IMR-90 (cell line): ENCODE results near the gene KIRREL1. TPM values are rescaled to one million over a fixed set of nuclear protein-coding genes. Genes with fewer than 3 reads are reported as not detected.
A peak's percentile ranks its signal among the peaks of the same experiment; 100 is the strongest.

ENCODE experiments used
- ATAC-seq: fragments of 200-7000 bp; cut with Tn5 transposase; 2 replicates; pipeline ENCODE4 v1.9.1; 2020; ENCODE audit warnings: low read depth, mild to moderate bottlenecking, moderate library complexity
- BruUV-seq: library from RNA; stranded (reverse); fragments of 400-500 nt; replicated peaks from 2 replicates; lab custom pipeline; 2021; lab: Mats Ljungman, UMichigan
- CTCF ChIA-PET: fragments of 300-600 bp; formaldehyde crosslinking; extraction: SDS; loops from one replicate; lab custom pipeline; 2021; ENCODE audit warnings: antibody characterized with exemption; lab: Yijun Ruan, JAX
- POLR2A ChIA-PET: fragments of 300-600 bp; sonication (Branson Sonifier 250); formaldehyde crosslinking; loops from one replicate; lab custom pipeline; 2022; ENCODE audit warnings: antibody characterized with exemption; ENCODE audit not compliant: unreplicated experiment; lab: Charles Lee
- DNase-seq: peaks from one replicate; pipeline ENCODE4 v3.0.0; 2013
- H2AFZ ChIP-seq: replicated peaks from 2 replicates; pipeline ENCODE3; 2013; ENCODE audit warnings: low read length, mild to moderate bottlenecking; ENCODE audit not compliant: poor library complexity
- H2AK5ac ChIP-seq: 2 replicates; pipeline ENCODE4 v1.6.1; 2013; ENCODE audit warnings: low read depth, low read length, inconsistent platforms
- H2AK9ac ChIP-seq: replicated peaks from 2 replicates; pipeline ENCODE3; 2013; ENCODE audit warnings: mild to moderate bottlenecking, low read depth, low read length, moderate library complexity; ENCODE audit not compliant: poor library complexity
- H2BK120ac ChIP-seq: 2 replicates; pipeline ENCODE4 v1.6.1; 2013; ENCODE audit warnings: low read depth, low read length, inconsistent platforms
- H2BK15ac ChIP-seq: 3 replicates; pipeline ENCODE4 v1.6.1; 2013; ENCODE audit warnings: low read depth, low read length, inconsistent platforms
- H2BK20ac ChIP-seq: 2 replicates; pipeline ENCODE4 v1.6.1; 2013; ENCODE audit warnings: low read depth, mild to moderate bottlenecking, inconsistent platforms, low read length, moderate library complexity
- H2BK5ac ChIP-seq: 2 replicates; pipeline ENCODE4 v1.6.1; 2013; ENCODE audit warnings: mild to moderate bottlenecking, low read depth, low read length, inconsistent platforms; ENCODE audit not compliant: poor library complexity, severe bottlenecking
- H3K14ac ChIP-seq: replicated peaks from 2 replicates; pipeline ENCODE4 v1.6.1; 2013; ENCODE audit warnings: low read depth, low read length, inconsistent platforms
- H3K18ac ChIP-seq: 2 replicates; pipeline ENCODE4 v1.6.1; 2013; ENCODE audit warnings: low read depth, low read length, control low read depth
- H3K23ac ChIP-seq: 2 replicates; pipeline ENCODE4 v1.6.1; 2013; ENCODE audit warnings: low read depth, low read length, inconsistent platforms
- H3K27ac ChIP-seq: 2 replicates; pipeline ENCODE4 v1.5.1; 2013; ENCODE audit warnings: mild to moderate bottlenecking, control low read depth, low read length; ENCODE audit not compliant: insufficient read depth
- H3K27me3 ChIP-seq: 2 replicates; pipeline ENCODE4 v1.6.1; 2013; ENCODE audit warnings: low read length; ENCODE audit not compliant: control insufficient read depth, insufficient read depth
- H3K36me3 ChIP-seq: 2 replicates; pipeline ENCODE4 v1.6.1; 2013; ENCODE audit warnings: low read length, mixed read lengths; ENCODE audit not compliant: control insufficient read depth, insufficient read depth
- H3K4ac ChIP-seq: 2 replicates; pipeline ENCODE4 v1.6.1; 2013; ENCODE audit warnings: low read depth, low read length, inconsistent platforms
- H3K4me1 ChIP-seq: 2 replicates; pipeline ENCODE4 v1.6.1; 2013; ENCODE audit warnings: low read length, mixed read lengths; ENCODE audit not compliant: control insufficient read depth, insufficient read depth
- H3K4me2 ChIP-seq: 2 replicates; pipeline ENCODE4 v1.6.1; 2013; ENCODE audit warnings: low read depth, mild to moderate bottlenecking, control low read depth, low read length, moderate library complexity
- H3K4me3 ChIP-seq: 2 replicates; pipeline ENCODE4 v1.5.1; 2013; ENCODE audit warnings: low read depth, mild to moderate bottlenecking, control low read depth, low read length, moderate library complexity; ENCODE audit not compliant: insufficient read depth
- H3K56ac ChIP-seq: 2 replicates; pipeline ENCODE4 v1.6.1; 2013; ENCODE audit warnings: low read length, inconsistent platforms; ENCODE audit not compliant: insufficient read depth; ENCODE audit errors: extremely low read depth
- H3K79me1 ChIP-seq, 2 experiments: 2 replicates each; pipeline ENCODE4 v1.6.1; 2013; ENCODE audit warnings: low read length in 2 of 2, inconsistent platforms in 1 of 2, low read depth in 1 of 2
- H3K9ac ChIP-seq: 2 replicates; pipeline ENCODE4 v1.6.1; 2013; ENCODE audit warnings: low read depth, low read length, control low read depth
- H3K9me1 ChIP-seq: 2 replicates; pipeline ENCODE4 v1.6.1; 2013; ENCODE audit warnings: low read length, inconsistent platforms; ENCODE audit not compliant: insufficient read depth
- H3K9me3 ChIP-seq: 2 replicates; pipeline ENCODE4 v1.6.1; 2013; ENCODE audit warnings: low read length; ENCODE audit not compliant: control insufficient read depth, insufficient read depth
- H4K20me1 ChIP-seq: 2 replicates; pipeline ENCODE4 v1.6.1; 2013; ENCODE audit warnings: low read length, inconsistent platforms; ENCODE audit not compliant: insufficient read depth
- H4K5ac ChIP-seq: 2 replicates; pipeline ENCODE4 v1.6.1; 2013; ENCODE audit warnings: mild to moderate bottlenecking, low read depth, low read length, control low read depth
- H4K8ac ChIP-seq, 2 experiments: 2 replicates each; pipeline ENCODE4 v1.6.1; 2013; ENCODE audit warnings: low read depth in 2 of 2, low read length in 2 of 2, control low read depth in 1 of 2, inconsistent platforms in 1 of 2
- H4K91ac ChIP-seq: 2 replicates; pipeline ENCODE4 v1.6.1; 2013; ENCODE audit warnings: low read depth, low read length, inconsistent platforms; ENCODE audit not compliant: insufficient read depth
- BHLHE40 ChIP-seq: fragments of 150-350 bp; IDR thresholded peaks from 2 replicates; pipeline ENCODE4 v1.6.1; 2016; ENCODE audit warnings: mild to moderate bottlenecking, low read depth, low read length
- CHD1 ChIP-seq: IDR thresholded peaks from 2 replicates; pipeline ENCODE4 v1.6.1; 2012; ENCODE audit warnings: low read depth, low read length, improper control_type of control experiment
- FOS ChIP-seq: fragments of 150-350 bp; IDR thresholded peaks from 2 replicates; pipeline ENCODE4 v1.6.1; 2016; ENCODE audit warnings: low read depth, low read length
- MAFK ChIP-seq: IDR thresholded peaks from 2 replicates; pipeline ENCODE4 v1.6.1; 2012; ENCODE audit warnings: low read depth, low read length, improper control_type of control experiment
- MXI1 ChIP-seq: IDR thresholded peaks from 2 replicates; pipeline ENCODE4 v1.6.1; 2012; ENCODE audit warnings: low read depth, mild to moderate bottlenecking, low read length, moderate library complexity, borderline replicate concordance
- RCOR1 ChIP-seq: IDR thresholded peaks from 2 replicates; pipeline ENCODE4 v1.6.1; 2012; ENCODE audit warnings: mild to moderate bottlenecking, low read length, improper control_type of control experiment; ENCODE audit not compliant: insufficient replicate concordance
- RFX5 ChIP-seq: IDR thresholded peaks from 2 replicates; pipeline ENCODE4 v1.8.0; 2012; ENCODE audit warnings: low read depth, mild to moderate bottlenecking, low read length, moderate library complexity
- SMC3 ChIP-seq: fragments of 150-350 bp; IDR thresholded peaks from 2 replicates; pipeline ENCODE4 v1.6.1; 2016; ENCODE audit warnings: low read depth, mild to moderate bottlenecking, antibody characterized with exemption, low read length, moderate library complexity
- WGBS, 2 experiments: methylation state at CpG; one replicate each; pipeline versions ENCODE4 v1.1.5 to v1.1.7; 2013; ENCODE audit warnings: missing lambda C conversion rate in 2 of 2; ENCODE audit not compliant: insufficient read length in 1 of 2; ENCODE audit errors: extremely low coverage in 2 of 2; 5-methylcytosine and 5-hydroxymethylcytosine counted together
- dilution Hi-C: fragments of 300-500 bp; cut with HindIII; formaldehyde crosslinking; loops from one replicate; pipeline ENCODE4 v1.14.3; 2018; ENCODE audit warnings: low sequenced_read_pairs; ENCODE audit not compliant: unreplicated experiment
- in situ Hi-C: fragments of 300-500 bp; cut with MboI; formaldehyde crosslinking; loops from 3 replicates; pipeline ENCODE4 v1.14.3; 2019; ENCODE audit warnings: low sequenced_read_pairs, inconsistent platforms, mixed read lengths
- intact Hi-C: fragments of 100-400 bp; cut with micrococcal nuclease; formaldehyde crosslinking; loops from 2 replicates; pipeline ENCODE4 v1.10.0; 2022
- polyA plus RNA-seq, 3 experiments: library from polyadenylated mRNA; depleted of rRNA; stranded (reverse); fragments of >200 nt; gene quantifications; 2 replicates each; pipeline ENCODE4 v1.2.3, GENCODE V29; 2012; ENCODE audit warnings: low replicate concordance in 1 of 3
- total RNA-seq: library from RNA; depleted of rRNA; stranded (reverse); fragments of >200 nt; gene quantifications from 2 replicates; pipeline ENCODE4 v1.2.3, GENCODE V29; 2012
- TF ChIP-seq, protein P1 (sequence below): fragments of 150-350 bp; IDR thresholded peaks from 2 replicates; pipeline ENCODE4 v1.6.1; 2017; ENCODE audit warnings: mild to moderate bottlenecking, antibody characterized with exemption, low read length, low read depth

KIRREL1 gene
- total and polyA plus RNA-seq, 2 of the 4 experiments (the other 2 are of a cell fraction) = 58.1 to 64.7 TPM

DNA sequence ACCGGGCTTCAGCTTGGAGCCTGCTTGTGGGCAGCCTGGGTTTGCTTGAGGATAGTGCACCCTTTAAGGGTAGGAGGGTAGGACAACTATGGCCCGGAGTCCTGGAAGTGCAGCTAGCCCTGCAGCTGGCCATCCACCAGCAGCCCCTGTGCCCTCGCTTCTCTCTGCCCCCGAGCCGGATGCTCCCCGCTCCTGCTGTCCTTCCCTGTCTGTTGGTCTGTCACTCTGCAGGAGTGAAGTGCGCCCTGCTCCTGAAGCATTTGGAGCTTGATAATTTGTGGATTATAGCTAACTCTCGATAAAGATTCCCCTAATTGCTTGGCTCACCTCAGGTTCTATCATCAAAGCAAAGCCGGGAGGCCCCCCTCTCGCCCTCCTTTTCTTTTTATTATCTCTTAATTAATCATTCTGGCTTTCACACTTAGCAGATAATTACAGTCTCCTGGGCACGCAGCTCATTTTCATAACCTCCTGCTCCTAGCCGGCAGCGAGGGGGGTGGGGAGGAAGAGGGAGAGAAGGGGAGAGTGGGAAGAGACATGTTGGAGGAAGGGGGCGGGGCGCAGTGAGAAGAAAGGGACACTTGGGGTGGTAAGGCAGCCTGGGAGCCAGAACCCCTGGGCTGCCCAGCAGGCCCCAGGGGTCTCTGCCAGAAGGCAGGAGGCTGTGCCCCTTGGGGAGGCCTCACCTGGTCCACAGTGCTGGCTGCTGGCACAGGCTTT, 14.4 kb downstream of the KIRREL1 start:
- dilution Hi-C loops = no loop called here

More for the DNA sequence above, 14.4 kb downstream of the KIRREL1 start:
- WGBS, 2 experiments = 10% methylated on average over 3 of the region's 15 CpGs; no CpG with 5 or more reads in 1 of the 2 experiments
- ChIA-PET CTCF (interaction anchor here (0.9 to 1.9 kb wide), 2 partner anchors 15 to 39 kb away, joined by 3 to 4 read pairs; no protein-coding TSS in a partner anchor), POLR2A (no interaction called here)
- H3K4me1 ChIP-seq = peaks cover 71% of the 10 kb centered on the region
- H3K79me1 ChIP-seq = peaks cover 27 to 86% of the 10 kb centered on the region in 2 experiments
- H4K8ac ChIP-seq = peak overlapping the region; percentile 89 to 91; a peak in 3 of 4 replicates
- intact Hi-C loops (no loop called here), in situ Hi-C loops (no loop called here)
- TF ChIP-seq MAFK (no peak), RCOR1 (no peak), RFX5 (no peak), BHLHE40 (no peak), SMC3 (no peak), FOS (no peak), CHD1 (no peak), MXI1 (no peak)
- TF ChIP-seq, protein P1, sequence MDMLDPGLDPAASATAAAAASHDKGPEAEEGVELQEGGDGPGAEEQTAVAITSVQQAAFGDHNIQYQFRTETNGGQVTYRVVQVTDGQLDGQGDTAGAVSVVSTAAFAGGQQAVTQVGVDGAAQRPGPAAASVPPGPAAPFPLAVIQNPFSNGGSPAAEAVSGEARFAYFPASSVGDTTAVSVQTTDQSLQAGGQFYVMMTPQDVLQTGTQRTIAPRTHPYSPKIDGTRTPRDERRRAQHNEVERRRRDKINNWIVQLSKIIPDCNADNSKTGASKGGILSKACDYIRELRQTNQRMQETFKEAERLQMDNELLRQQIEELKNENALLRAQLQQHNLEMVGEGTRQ = no peak
- H3K36me3 ChIP-seq = peaks cover 3% of the 10 kb centered on the region; the same call in 1 of the 2 replicates
- peak overlapping the region; percentile 9 for H2AFZ ChIP-seq
- H2BK20ac ChIP-seq = peak overlapping the region; percentile 67
- DNase-seq = no peak
- H4K5ac ChIP-seq = peak overlapping the region; percentile 72
- H3K27ac ChIP-seq = peak overlapping the region; percentile 99
- peak overlapping the region; percentile 98 for H3K23ac ChIP-seq
- H2BK120ac ChIP-seq = peak overlapping the region; percentile 94
- H3K56ac ChIP-seq = 0 out of 2 replicates have a peak overlapping the region, but pooled peaks have one; percentile 33
- H2AK9ac ChIP-seq = peak overlapping the region; percentile 86
- H3K27me3 ChIP-seq = no peaks in the 10 kb centered on the region
- peaks cover 25% of the 10 kb centered on the region for H4K20me1 ChIP-seq
- peak overlapping the region; percentile 79 for H3K18ac ChIP-seq
- no peak for ATAC-seq
- no peak overlapping the region for H3K4me3 ChIP-seq
- peak overlapping the region; percentile 48 for H3K4me2 ChIP-seq
- H3K4ac ChIP-seq = peak overlapping the region; percentile 99
- peak overlapping the region; percentile 37 for H3K9ac ChIP-seq
- H3K14ac ChIP-seq = peak overlapping the region; percentile 82
- peak overlapping the region; percentile 81 for H2AK5ac ChIP-seq
- H3K9me1 ChIP-seq = peaks cover 47% of the 10 kb centered on the region
- peak overlapping the region; percentile 100 for H2BK5ac ChIP-seq
- peak overlapping the region; percentile 88 for H4K91ac ChIP-seq
- H2BK15ac ChIP-seq = peak overlapping the region; percentile 90; the same call in 2 of the 3 replicates
- no TSS peak for BruUV-seq
- H3K9me3 ChIP-seq = no peaks in the 10 kb centered on the region
